CD4-positive, alpha-beta T cell (primary cell): Measurements from ENCODE around the gene SARNP. TPM values are rescaled to one million over a fixed set of nuclear protein-coding genes. Genes with fewer than 3 reads are reported as not detected.

Experiments
- ATAC-seq: fragments of 200-7000 bp; cut with Tn5 transposase; one replicate; pipeline ENCODE4 v1.10.0; 2022; ENCODE audit warnings: mild to moderate bottlenecking; ENCODE audit not compliant: poor library complexity
- CTCF ChIA-PET: fragments of 350-600 bp; sonication (Branson Sonifier 250); formaldehyde crosslinking; loops from one replicate; lab custom pipeline; 2021; ENCODE audit warnings: antibody characterized with exemption, inconsistent platforms; lab: Charles Lee
- POLR2A ChIA-PET: fragments of 350-600 bp; sonication (Branson Sonifier 250); formaldehyde crosslinking; loops from one replicate; lab custom pipeline; 2021; ENCODE audit warnings: antibody characterized with exemption, inconsistent platforms; lab: Charles Lee
- DNase-seq, 14 experiments: peaks; one replicate each; pipeline ENCODE4 v3.0.0-alpha.2; 2013 to 2020; ENCODE audit warnings: mixed read lengths in 2 of 14
- H3K27ac ChIP-seq, 2 donors: one replicate each; pipeline versions ENCODE4 v1.5.1 to v1.7.0; 2013; ENCODE audit warnings: low read length in 2 of 2, low read depth in 1 of 2, mild to moderate bottlenecking in 1 of 2
- H3K27me3 ChIP-seq, 2 experiments: 1 replicate in 1 of 2; 2 replicates in 1 of 2; pipeline versions ENCODE4 v1.6.1 to v1.7.0; 2013; ENCODE audit warnings: low read length in 2 of 2, control low read depth in 1 of 2, mild to moderate bottlenecking in 1 of 2, moderate library complexity in 1 of 2; ENCODE audit not compliant: insufficient read depth in 2 of 2, control insufficient read depth in 1 of 2
- H3K36me3 ChIP-seq: one replicate; pipeline ENCODE4 v1.6.1; 2013; ENCODE audit warnings: low read length, control low read depth; ENCODE audit not compliant: insufficient read depth
- H3K4me1 ChIP-seq: one replicate; pipeline ENCODE4 v1.6.1; 2013; ENCODE audit warnings: low read length, control low read depth; ENCODE audit not compliant: insufficient read depth
- H3K4me3 ChIP-seq: one replicate; pipeline ENCODE4 v1.5.1; 2013; ENCODE audit warnings: mild to moderate bottlenecking, low read length, moderate library complexity
- H3K9me3 ChIP-seq, 2 experiments: 1 replicate in 1 of 2; 2 replicates in 1 of 2; pipeline versions ENCODE4 v1.6.1 to v1.7.0; 2013; ENCODE audit warnings: low read length in 2 of 2, mild to moderate bottlenecking in 2 of 2, control low read depth in 1 of 2, moderate library complexity in 1 of 2; ENCODE audit not compliant: control insufficient read depth in 1 of 2, insufficient read depth in 1 of 2
- H3K27ac Mint-ChIP-seq: one replicate; pipeline ENCODE4 v1.8.0; 2020; ENCODE audit warnings: mixed read lengths
- H3K27me3 Mint-ChIP-seq: one replicate; pipeline ENCODE4 v1.8.0; 2021; ENCODE audit warnings: mixed read lengths
- H3K36me3 Mint-ChIP-seq: one replicate; pipeline ENCODE4 v1.8.0; 2021; ENCODE audit warnings: low read depth, mixed read lengths
- H3K4me1 Mint-ChIP-seq: one replicate; pipeline ENCODE4 v1.8.0; 2021; ENCODE audit warnings: low read depth, mixed read lengths
- H3K4me3 Mint-ChIP-seq: one replicate; pipeline ENCODE4 v1.8.0; 2020; ENCODE audit warnings: mild to moderate bottlenecking, mixed read lengths
- H3K9me3 Mint-ChIP-seq: one replicate; pipeline ENCODE4 v1.8.0; 2020; ENCODE audit warnings: mixed read lengths
- intact Hi-C, 2 experiments: fragments of 100-400 bp; cut with DNase I in 1 of 2; cut with micrococcal nuclease in 1 of 2; formaldehyde crosslinking; loops; one replicate each; pipeline versions ENCODE4 v1.15.1 to v1.9.0; 2023 to 2025; cut with DNase I, micrococcal nuclease
- total RNA-seq, 174 experiments: library from RNA in 2 of 174; stranded (reverse) in 2 of 174; gene quantifications; one replicate each; pipeline ENCODE4 v1.2.3 and lab custom pipeline; 2021 to 2026
- TF ChIP-seq, protein P1 (sequence below): fragments of 200-600 bp; IDR thresholded peaks from one replicate; pipeline ENCODE4 v1.8.0; 2022; ENCODE audit warnings: antibody characterized with exemption, mild to moderate bottlenecking

Gene SARNP
- total RNA-seq, 2 experiments from 2014 or later = 38.2 to 38.6 TPM

GRCh38 chr12:55824726-55825125 is 7.2 kb upstream of the SARNP start:
- no peaks in the 10 kb centered on the region for H3K27me3 Mint-ChIP-seq
- H3K27ac ChIP-seq = peak overlapping the region; percentile 39 to 43
- H3K27me3 ChIP-seq = no peaks in the 10 kb centered on the region
- ChIA-PET POLR2A (interaction anchor here (0.6 to 1.1 kb wide), 2 partner anchors 9 to 105 kb away, joined by 3 to 4 read pairs; no protein-coding TSS in a partner anchor), CTCF (interaction anchor here (0.7 to 1.4 kb wide), 3 partner anchors 8 to 428 kb away, joined by 3 to 4 read pairs (median 3); no protein-coding TSS in a partner anchor)
- H3K9me3 ChIP-seq = no peaks in the 10 kb centered on the region
- peak overlapping the region; percentile 80 for H3K27ac Mint-ChIP-seq
- peaks cover 48% of the 10 kb centered on the region for H3K4me1 ChIP-seq
- intact Hi-C loops = loop anchor here (5.0 to 10.0 kb wide), 3 partner anchors 218 to 900 kb away; partner anchors contain the start of genes NACA (in 1 of the 2), PA2G4 (in 1 of the 2) and RPS26 (in 1 of the 2)
- TF ChIP-seq, protein P1, sequence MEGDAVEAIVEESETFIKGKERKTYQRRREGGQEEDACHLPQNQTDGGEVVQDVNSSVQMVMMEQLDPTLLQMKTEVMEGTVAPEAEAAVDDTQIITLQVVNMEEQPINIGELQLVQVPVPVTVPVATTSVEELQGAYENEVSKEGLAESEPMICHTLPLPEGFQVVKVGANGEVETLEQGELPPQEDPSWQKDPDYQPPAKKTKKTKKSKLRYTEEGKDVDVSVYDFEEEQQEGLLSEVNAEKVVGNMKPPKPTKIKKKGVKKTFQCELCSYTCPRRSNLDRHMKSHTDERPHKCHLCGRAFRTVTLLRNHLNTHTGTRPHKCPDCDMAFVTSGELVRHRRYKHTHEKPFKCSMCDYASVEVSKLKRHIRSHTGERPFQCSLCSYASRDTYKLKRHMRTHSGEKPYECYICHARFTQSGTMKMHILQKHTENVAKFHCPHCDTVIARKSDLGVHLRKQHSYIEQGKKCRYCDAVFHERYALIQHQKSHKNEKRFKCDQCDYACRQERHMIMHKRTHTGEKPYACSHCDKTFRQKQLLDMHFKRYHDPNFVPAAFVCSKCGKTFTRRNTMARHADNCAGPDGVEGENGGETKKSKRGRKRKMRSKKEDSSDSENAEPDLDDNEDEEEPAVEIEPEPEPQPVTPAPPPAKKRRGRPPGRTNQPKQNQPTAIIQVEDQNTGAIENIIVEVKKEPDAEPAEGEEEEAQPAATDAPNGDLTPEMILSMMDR = no peak
- peak overlapping the region; percentile 64 for H3K4me3 Mint-ChIP-seq
- no peak overlapping the region for H3K4me3 ChIP-seq
- H3K9me3 Mint-ChIP-seq = no peaks in the 10 kb centered on the region
- H3K4me1 Mint-ChIP-seq = peaks cover 48% of the 10 kb centered on the region
- DNase-seq (no peak), ATAC-seq (no peak)
- peaks cover 43% of the 10 kb centered on the region for H3K36me3 ChIP-seq
- peaks cover 59% of the 10 kb centered on the region for H3K36me3 Mint-ChIP-seq

- Mint-ChIP-seq H3K27ac (peak overlapping the region; percentile 64), H3K27me3 (no peaks in the 10 kb centered on the region), H3K36me3 (peaks cover 57% of the 10 kb centered on the region), H3K4me1 (peaks cover 39% of the 10 kb centered on the region), H3K4me3 (peak overlapping the region; percentile 15), H3K9me3 (no peaks in the 10 kb centered on the region)
- H3K9me3 ChIP-seq = no peaks in the 10 kb centered on the region
- H3K27ac ChIP-seq = no peak overlapping the region
- TF ChIP-seq, protein P1 = no peak
- CTCF ChIA-PET = no interaction called here
- H3K4me3 ChIP-seq = no peak overlapping the region
- no peak for DNase-seq
- POLR2A ChIA-PET = interaction anchor here (1.2 kb wide), 1 partner anchor 112 kb away, joined by 4 read pairs; no protein-coding TSS in a partner anchor
- intact Hi-C loops = loop anchor here (10.0 kb wide), 2 partner anchors 281 to 901 kb away; partner anchors contain the start of genes NACA (in 1 of the 2) and PA2G4 (in 1 of the 2)
- ATAC-seq = no peak
- H3K4me1 ChIP-seq = peaks cover 52% of the 10 kb centered on the region
- no peaks in the 10 kb centered on the region for H3K27me3 ChIP-seq
- peaks cover 52% of the 10 kb centered on the region for H3K36me3 ChIP-seq
These were observed 5.9 kb upstream of the SARNP start for GRCh38 chr12:55823419-55823818.

GRCh38 chr12:55822228-55822627 is 4.7 kb upstream of the SARNP start:
- Histone ChIP-seq H3K9me3 (no peaks in the 10 kb centered on the region), H3K36me3 (peaks cover 52% of the 10 kb centered on the region), H3K27me3 (no peaks in the 10 kb centered on the region), H3K27ac (no peak overlapping the region), H3K4me3 (no peak overlapping the region), H3K4me1 (peaks cover 44% of the 10 kb centered on the region)
- TF ChIP-seq, protein P1 = peak; percentile 11
- peaks cover 56% of the 10 kb centered on the region for H3K36me3 Mint-ChIP-seq
- no peaks in the 10 kb centered on the region for H3K9me3 Mint-ChIP-seq
- H3K4me3 Mint-ChIP-seq = no peak overlapping the region
- H3K27ac Mint-ChIP-seq = peak overlapping the region; percentile 64
- ATAC-seq (no peak), DNase-seq (no peak)
- ChIA-PET CTCF (no interaction called here), POLR2A (interaction anchor here (7.6 kb wide), 1 partner anchor 111 kb away, joined by 251 read pairs; the partner anchor contains the start of genes DGKA and PYM1)
- intact Hi-C loops = loop anchor here (10.0 kb wide), 2 partner anchors 283 to 903 kb away; partner anchors contain the start of genes NACA (in 1 of the 2) and PA2G4 (in 1 of the 2)
- no peaks in the 10 kb centered on the region for H3K27me3 Mint-ChIP-seq
- peaks cover 27% of the 10 kb centered on the region for H3K4me1 Mint-ChIP-seq
